KOPT-K1 (cell line): ENCODE results near the gene PI16.
A peak's percentile ranks its signal among the peaks of the same experiment; 100 is the strongest.
"Not testable (repeated sequence)": the region's sequence is repeated elsewhere in the genome, so short reads cannot be mapped to it uniquely, and the experiment has no call there.

ENCODE experiments used
- H3K27ac ChIP-seq: fragments of 200-600 bp; sonication (generic); 2 replicates; pipeline ENCODE4 v1.5.1; 2016; ENCODE audit warnings: antibody characterized with exemption, mild to moderate bottlenecking, low read depth, low read length; ENCODE audit not compliant: poor library complexity, severe bottlenecking
- H3K36me3 ChIP-seq: fragments of 200-600 bp; sonication (generic); 2 replicates; pipeline ENCODE4 v1.5.1; 2017; ENCODE audit warnings: antibody characterized with exemption, mild to moderate bottlenecking, low read length, moderate library complexity; ENCODE audit not compliant: insufficient read depth
- H3K9me3 ChIP-seq: fragments of 200-600 bp; sonication (generic); 2 replicates; pipeline ENCODE4 v1.5.1; 2017; ENCODE audit warnings: antibody characterized with exemption, low read length, mild to moderate bottlenecking; ENCODE audit not compliant: insufficient read depth, poor library complexity, severe bottlenecking

The PI16 gene

DNA sequence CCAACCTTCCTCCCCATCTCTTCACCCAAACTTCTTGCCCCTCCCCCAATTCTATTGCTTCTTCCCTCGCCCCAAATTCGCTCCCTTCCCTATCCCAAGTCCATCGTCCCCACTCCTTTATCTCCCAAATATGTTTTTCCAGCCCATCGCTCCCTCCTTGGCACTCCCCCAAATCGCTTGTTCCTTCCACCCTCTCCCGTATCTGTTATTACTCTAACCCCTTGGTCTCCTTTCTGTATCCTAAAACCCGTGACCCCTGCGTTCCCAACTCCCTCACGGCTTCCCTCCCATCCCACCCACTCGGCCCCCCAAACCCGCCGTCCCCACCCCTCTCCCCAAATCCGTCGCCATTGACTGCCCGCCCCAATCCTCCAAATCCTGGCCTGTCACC is 30.9 kb downstream of the PI16 start:
- H3K36me3 ChIP-seq: peaks cover 36% of the 10 kb centered on the region
- H3K27ac ChIP-seq: peak overlapping the region; percentile 97
- H3K9me3 ChIP-seq: no peaks in the 10 kb centered on the region

DNA sequence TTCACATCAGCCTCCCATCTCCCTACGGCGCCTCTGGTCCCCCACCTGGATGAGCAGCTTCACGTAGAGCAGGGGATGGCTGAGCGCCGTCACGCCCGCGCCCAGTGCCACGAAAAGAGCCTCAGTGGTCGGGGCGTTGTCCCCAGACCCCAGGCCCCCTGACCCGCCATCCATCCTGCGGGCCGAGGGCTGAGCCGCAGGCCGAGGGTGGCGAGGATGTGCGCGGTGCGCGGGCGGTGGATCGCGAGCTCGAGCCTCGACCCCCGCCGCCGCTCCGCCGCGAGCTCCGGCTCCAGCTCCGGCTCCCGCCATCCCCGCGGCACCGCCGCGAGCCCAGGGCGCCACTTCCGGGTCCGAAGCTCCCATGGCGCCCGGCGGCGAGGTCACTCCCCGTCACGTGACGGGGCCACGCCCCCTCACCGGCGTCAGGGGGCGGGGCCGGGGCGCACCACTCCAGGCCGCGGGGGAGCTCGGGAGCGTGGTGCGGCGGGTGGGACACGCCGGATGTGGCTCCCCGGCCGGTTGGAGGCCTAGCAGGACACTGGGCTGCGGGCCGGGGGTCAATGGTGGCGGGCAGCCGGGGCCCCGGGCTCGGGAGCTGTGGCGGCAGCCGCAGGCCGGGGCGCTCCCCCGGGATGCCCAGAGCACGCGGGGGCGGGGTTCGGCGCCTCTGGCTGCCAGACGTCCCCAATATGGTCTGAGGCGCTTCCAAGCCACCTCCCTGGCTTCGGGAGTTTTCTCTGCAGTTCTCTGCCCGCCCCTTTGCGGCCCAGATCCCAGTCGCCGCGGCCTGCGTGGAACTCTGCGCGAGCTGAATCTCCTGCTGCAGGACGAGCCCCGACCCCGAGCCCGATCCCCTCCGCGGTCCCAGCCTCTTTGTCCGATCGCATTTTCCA is 31.5 kb downstream of the PI16 start, which contains the start of gene MTCH1:
Gene MTCH1, minus strand, starts transcription at position 389 of the 896 bp plus-strand sequence. Its CDS starts 23 bp downstream, at position 366.
- Histone ChIP-seq H3K27ac (peak within 1 kb of the TSS; percentile 97), H3K9me3 (no peaks in the 10 kb centered on the region), H3K36me3 (peaks cover 30% of the 10 kb centered on the region)

DNA sequence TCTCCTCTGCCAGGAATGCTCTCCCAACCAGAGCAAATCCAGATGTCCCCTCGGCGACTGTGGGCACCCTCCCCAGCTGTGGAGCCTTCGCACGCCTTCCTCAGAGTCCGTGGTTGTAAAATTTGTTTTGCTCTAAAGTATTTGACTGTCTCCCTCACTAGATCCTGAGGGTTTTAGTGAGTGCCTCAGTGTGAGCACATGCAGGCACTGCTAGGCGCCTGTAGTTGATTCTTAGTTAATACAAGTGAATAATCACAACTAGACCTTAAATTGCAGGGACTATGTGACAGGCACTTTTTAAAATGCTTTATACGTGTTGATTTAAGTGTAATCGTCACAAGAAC is 32.1 kb downstream of the PI16 start:
- peaks cover 24% of the 10 kb centered on the region for H3K36me3 ChIP-seq
- H3K27ac ChIP-seq: peak overlapping the region; percentile 97
- no peaks in the 10 kb centered on the region for H3K9me3 ChIP-seq

DNA sequence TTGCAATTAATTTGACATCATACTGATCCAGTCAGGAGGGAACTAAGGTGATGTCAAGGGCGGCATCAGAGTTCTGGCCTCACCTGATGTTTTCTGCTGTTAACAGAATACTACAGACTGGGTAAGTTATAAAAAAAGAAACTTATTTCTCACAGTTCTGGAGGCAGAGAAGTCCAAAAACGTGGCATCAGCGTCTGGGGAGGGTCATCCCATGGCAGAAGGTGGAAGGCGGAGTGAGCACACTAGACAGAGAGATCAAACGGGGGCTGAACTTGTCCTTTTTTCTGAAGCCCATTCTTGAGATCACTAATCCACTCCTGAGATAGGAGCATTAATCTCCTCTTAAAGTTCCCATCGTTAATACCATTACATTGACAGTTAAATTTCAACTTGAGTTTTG is 34.7 kb downstream of the PI16 start:
- Histone ChIP-seq H3K9me3 (no peaks in the 10 kb centered on the region), H3K27ac (no peak overlapping the region), H3K36me3 (no peaks in the 10 kb centered on the region)

DNA sequence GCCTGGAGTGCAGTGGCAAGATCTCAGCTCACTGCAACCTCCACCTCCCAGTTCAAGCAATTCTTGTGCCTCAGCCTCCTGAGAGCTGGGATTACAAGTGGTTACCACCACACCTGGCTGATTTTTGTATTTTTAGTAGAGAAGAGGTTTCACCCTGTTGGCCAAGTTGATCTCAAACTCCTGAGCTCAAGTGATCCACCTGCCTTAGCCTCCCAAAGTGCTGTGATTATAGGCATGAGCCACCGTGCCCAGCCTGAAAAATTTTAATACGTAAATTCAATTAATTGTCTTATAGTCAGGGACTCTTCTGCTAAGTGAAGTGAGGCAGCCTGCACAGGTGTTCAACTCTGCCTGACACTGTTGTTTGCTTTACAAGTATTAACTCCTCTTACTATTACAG is 35.9 kb downstream of the PI16 start:
- H3K27ac ChIP-seq, H3K9me3 ChIP-seq, H3K36me3 ChIP-seq: not testable (repeated sequence)

DNA sequence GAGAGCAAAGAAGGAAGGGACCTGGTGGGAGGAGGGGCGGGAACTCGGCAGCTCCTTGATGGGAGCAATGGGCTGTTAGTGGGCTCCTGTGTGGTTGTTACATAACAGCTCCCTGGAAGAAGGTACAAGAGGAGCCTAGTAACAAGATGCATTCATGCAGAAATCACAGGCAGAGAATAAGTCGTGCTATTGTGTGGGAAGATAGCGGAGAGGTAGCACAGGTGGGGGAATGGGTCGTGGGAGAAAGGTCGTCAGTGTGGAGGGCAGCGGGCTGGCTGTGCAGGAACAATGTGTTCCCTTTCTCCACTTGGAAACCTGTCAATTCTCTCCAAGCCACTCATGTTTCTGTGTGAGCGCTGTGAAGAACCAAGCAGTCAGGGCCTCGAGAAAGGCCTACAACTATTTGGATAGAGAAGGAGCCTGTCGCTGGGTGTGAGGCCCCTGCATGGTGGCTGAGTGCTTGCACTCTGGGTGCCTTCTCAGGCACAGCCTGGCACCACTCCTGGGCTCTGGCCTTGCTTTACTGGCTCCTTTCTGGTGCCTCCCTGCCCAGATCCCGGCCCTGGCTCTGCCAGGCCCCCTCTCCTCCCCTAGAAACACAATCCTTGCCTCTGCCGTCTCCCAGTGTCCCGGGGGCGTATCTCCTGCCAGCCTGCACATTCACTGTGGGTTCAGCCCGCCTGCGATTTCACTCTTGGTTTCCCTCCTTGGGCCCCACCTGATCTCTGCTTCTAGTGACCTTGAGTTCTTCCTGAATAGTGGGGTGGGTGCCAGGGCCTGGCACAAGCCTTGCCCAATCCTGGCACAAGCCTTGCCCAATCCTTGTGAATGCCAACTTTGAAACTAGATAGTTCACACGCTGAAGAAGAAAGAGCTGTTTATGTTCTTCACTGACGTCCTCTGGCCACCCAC is 43.5 kb downstream of the PI16 start:
- Histone ChIP-seq H3K9me3 (no peaks in the 10 kb centered on the region), H3K27ac (no peak overlapping the region), H3K36me3 (no peaks in the 10 kb centered on the region)

DNA sequence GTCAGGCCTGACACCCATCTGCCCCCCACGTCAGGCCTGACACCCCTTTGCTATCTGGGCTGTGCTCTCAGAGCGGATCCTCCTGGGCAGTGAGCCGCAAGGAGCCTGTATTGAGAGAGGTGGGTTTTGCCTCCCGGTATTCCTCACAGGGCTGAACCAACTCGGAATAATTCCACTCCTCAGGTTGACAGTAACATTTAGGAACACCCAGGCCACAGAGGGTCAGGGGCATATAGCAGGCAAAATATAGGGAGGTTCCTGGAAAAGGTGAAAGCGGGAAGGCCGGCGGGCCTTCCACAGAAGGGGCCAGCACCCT is 44.1 kb downstream of the PI16 start:
- no peaks in the 10 kb centered on the region for H3K9me3 ChIP-seq
- H3K27ac ChIP-seq: no peak overlapping the region
- no peaks in the 10 kb centered on the region for H3K36me3 ChIP-seq

DNA sequence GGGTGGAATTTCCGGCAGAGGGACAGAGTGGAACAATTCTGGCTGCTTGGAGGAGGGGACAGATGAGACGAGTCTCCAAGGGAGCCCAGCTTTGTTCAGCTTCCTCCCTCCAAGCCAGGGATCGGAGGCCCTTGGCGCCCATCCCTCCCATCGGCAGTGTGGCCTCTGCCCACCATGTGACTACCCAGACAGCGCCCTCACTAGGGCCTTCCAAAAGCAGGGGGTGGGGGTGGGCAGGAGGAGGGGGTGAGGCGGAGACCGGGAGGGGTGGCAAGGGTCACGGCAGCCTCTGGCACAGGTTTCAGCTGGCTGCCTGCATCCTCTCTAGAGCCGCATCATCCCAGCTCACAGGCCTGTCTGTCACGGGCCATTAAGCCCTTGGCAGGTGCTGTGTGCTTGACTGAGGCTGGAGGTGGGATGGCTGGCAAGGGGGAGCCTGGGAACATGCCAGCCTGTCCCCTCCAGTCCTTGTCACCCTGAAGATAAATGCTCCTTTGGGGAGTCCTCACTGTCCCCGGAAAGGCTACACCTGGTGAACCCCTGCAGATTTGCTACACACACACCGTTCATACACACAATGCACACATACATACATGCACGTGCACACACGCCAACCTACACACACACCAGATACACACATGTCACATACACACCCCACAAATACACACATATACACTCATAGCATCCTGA is 44.7 kb downstream of the PI16 start:
- Histone ChIP-seq H3K36me3 (no peaks in the 10 kb centered on the region), H3K9me3 (no peaks in the 10 kb centered on the region), H3K27ac (no peak overlapping the region)

DNA sequence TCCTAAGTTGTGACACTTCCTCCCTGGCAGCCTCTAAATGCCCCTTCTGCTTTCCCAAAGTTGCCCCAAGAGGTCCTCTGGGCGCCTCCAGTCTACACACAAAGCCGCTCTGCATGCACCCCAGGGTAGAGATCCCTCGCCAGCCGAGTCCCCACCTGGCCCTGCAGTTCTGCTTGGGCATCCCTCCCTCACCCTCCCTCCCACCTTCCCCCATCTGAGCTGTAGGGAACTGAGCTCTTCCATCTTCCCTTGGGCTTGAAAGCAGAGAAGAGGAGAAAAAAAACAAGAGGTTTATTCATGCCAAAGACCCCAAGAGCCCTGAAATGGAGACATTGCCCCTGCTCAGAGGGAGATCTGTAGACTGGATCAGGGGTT is 45.2 kb downstream of the PI16 start:
- no peaks in the 10 kb centered on the region for H3K36me3 ChIP-seq
- H3K27ac ChIP-seq: no peak overlapping the region
- H3K9me3 ChIP-seq: no peaks in the 10 kb centered on the region

DNA sequence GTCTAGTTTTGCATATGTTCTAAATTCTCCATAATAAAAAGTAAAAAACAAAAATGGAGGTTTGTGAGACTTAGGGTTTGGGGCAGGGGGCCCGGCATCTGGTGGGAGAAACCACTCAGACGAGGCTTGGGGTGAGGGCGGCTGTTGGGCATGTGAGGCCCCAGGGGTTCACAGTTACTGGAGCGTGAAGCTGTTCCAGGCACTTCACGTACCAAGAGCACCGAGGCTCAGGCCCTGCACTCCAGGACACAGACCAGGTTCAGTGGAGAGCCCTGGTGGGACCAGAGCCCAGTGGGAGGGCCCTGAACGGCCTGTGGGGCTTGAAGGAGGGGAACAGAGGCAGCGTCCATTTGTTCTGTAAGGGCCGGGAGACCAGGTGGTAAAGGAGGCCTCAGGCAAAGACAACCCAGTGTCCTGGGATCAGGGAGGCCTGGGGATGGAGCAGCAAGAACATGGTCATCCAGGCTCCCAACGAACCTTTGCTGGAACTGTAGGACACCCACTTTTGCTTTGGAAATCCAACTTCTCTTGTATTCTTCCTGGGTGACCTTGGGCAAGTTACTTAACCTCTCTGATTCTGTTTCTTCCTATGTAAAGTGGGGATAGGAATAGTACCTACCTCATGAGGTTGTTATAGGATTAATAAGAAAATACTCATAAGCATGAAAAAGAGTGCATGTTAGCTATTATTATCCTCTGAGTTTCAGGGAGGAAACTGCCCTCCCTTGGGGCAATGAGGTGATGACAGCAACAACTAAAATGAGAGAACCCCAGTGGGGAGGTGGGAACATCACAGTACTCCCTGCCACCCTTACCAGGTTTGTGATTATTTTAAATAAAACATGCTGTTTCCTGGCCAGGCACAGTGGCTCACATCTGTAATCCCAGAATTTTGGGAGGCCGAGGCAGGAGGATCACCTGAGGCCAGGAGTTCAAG is 49.8 kb downstream of the PI16 start:
- H3K36me3 ChIP-seq: no peaks in the 10 kb centered on the region
- no peaks in the 10 kb centered on the region for H3K9me3 ChIP-seq
- no peak overlapping the region for H3K27ac ChIP-seq

DNA sequence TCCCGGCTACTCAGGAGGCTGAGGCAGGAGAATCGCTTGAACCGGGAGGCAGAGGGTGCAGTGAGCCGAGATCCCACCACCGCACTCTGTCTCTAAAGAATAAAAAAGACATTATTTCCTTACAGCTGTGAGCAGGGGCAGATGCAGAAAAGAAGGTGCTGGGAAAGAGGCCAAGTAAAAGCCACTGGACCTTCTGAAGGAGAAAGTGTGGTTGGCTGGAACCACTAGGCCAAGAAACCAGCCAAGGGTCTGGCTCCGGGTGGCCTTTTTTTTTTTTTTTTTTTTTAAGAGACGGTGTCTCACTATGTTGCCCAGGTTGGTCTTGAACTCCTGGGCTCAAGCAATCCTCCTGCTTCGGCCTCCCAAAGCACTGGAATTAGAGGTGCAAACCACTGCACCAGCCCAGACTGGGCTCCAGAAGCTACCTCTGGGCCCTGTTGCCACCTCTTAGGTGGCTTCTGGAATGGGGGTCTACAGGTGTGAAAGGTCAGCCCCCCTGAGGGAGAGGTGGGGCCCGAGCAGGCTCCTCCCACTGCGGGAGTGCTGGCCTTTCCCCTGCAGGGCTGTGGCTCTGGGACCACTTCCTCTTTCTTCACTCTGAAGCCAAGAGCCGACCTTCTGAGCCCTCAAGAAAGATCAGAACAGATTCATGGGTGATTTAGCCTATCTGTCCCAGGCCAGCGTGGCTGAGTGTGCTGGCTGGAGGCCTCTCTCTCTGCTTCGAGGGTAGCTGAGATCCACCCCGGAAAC is 50.7 kb downstream of the PI16 start, which contains the start of gene FGD2:
Gene FGD2, plus strand, starts transcription at position 595 of the 750 bp plus-strand sequence. CDS start 163 bp downstream, outside the sequence.
- Histone ChIP-seq H3K36me3 (no peaks in the 10 kb centered on the region), H3K27ac (peak within 1 kb of the TSS; percentile 38), H3K9me3 (no peaks in the 10 kb centered on the region)

DNA sequence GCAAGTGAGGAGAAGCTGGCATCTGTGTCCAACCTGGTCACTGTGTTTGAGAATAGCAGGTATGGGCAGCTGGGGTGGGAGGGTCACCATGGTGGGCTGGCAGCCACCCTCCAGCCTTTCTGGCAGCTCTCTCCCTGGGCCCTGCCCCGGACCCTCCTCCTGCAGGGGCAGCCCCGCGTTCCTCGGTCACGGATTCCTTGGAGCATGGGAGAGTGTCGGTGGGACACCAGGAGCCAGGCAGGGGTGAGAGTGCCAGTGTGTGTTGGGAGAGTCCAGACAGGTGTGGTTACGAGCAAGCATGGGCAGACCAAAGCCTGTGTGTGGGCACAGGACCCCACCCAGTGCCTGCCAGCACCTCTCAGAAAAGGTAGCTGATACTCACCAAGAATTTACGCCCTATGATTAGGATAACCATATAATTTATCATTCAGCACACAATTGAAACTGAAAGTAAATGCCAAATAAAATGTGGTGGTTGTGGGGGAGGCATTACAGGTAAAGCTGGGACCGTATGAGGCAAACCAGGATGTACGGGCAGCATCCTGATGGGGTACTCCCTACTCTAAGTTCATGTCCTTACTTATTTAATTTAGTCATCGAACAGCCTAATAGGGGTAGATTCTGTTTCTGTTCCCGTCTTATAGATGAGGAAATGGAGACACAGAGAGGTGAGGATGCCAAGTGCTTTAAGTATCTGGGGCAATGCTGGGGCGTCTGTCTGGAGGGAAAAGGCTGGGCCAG is 51.5 kb downstream of the PI16 start:
- peak overlapping the region; percentile 38 for H3K27ac ChIP-seq
- H3K9me3 ChIP-seq: no peaks in the 10 kb centered on the region
- no peaks in the 10 kb centered on the region for H3K36me3 ChIP-seq

DNA sequence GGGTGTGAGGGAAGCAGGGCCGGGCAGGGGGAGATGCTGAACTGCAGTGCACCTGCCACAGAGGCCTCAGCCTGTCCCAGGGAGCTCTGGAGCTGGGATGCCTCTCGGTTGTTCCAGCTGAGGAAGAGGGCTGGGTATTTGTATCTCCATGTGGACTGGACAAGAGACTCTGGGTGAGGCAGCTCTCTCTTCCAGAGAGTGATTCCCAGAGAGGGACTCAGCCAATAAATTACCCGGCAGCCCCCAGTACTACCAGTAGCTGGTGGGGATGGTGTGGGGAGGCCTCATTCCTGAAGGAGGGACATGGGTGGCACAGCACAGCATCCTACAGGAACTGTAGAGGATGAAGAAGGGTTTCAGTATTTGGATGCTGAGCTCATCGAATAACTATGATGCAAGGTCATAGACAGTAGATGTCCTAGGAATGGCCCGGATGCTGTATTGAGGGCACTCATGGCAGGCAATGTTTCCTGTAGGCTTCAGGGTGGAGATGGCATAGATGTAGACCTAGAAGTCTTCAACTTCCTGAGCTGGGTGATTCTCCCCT is 52.3 kb downstream of the PI16 start:
- Histone ChIP-seq H3K9me3 (no peaks in the 10 kb centered on the region), H3K36me3 (no peaks in the 10 kb centered on the region), H3K27ac (no peak overlapping the region)
